IPS-18c (cell line): Measurements from ENCODE around the gene COPS8.

Experiments
- H3K4me3 ChIP-seq: 2 replicates; pipeline ENCODE4 v1.7.0; 2013; ENCODE audit warnings: low read depth, mild to moderate bottlenecking, low read length, moderate library complexity; ENCODE audit not compliant: insufficient read depth
- H3K9me3 ChIP-seq: one replicate; pipeline ENCODE4 v1.6.1; 2013; ENCODE audit warnings: mild to moderate bottlenecking, low read length, moderate library complexity; ENCODE audit not compliant: control insufficient read depth, insufficient read depth

The COPS8 gene

DNA sequence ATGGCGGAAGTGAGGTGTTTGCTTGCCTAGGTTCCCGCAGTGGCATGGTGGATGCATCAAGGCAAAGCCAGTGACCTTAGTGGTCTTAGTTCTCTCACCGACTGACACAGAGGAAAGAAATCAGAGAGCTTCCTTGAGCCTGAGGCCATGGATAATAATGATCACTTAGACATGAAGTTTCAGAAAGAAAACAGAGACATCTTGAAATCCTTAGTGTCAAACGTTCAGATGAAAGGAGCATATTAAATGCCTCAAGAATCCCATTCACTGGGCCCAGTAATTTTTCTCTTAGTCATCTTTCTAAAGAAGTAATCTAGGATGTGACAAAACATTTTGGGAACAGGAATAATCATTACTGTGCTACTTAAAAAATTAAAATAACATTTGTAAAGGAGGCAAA lies 35.2 kb downstream of the COPS8 start:
- H3K4me3 ChIP-seq, result no peak overlapping the region

DNA sequence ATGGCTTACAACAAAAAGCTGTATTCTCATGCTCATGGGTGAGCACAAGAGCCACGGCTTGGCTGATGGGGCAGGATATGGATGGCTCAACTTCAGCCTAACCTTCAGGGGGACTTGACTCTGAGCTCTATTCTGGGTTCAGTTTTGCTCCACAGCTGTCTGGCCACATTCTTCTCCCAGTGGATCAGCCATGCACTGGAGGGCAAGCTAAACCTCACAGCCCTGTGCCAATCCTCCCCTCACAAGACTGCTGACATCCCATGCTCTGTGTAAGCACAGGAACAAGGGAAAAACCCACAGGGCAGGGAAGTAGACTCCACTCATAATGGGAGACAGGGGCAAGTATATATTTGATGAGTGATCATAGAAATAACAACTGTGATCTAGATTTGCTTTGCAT lies 35.6 kb downstream of the COPS8 start:
- no peaks in the 10 kb centered on the region for H3K9me3 ChIP-seq
- H3K4me3 ChIP-seq, result no peak overlapping the region

More for the DNA sequence above, 35.2 kb downstream of the COPS8 start:
- H3K9me3 ChIP-seq, result no peaks in the 10 kb centered on the region

DNA sequence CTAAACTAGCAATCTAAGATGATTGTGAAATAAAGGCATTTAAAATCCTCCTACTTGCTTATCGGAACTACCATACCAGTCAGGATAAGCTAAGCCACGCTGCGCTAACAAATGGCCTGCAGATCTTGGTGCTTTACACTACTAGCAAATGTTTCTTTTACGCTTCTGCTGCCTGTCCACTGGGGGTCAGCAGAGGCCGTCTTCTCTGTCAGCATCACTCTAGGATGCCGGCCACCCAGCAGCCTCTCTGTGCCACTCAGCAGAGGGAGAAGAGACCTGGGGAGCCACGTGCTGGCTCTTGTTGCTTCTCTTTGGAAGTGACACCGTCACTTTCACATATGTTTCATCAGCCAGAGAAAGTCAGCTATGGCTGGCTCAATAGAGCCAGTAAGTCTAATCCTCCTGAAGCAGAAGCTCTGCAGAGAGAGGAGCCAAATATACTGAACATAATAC lies 36.6 kb downstream of the COPS8 start:
- H3K9me3 ChIP-seq, result no peaks in the 10 kb centered on the region
- no peak overlapping the region for H3K4me3 ChIP-seq

DNA sequence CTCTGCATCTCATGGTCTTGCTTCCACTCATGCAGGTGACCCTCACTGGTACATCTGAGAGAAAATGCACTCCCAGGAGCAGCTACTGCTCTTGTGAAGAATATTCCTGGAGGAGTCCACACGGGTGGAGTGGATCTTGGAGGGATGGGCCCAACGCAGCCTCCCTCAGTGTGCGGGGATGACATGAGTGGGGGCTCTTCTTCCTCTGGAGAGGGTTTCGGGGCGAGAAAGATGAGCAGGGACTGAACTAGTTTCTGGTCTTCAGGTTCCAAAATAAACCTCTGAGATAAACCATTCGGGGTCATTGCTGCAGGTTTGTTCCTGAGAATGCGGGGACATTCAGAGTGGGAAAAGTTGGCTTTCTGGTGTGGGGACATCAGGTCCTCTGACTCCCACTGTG lies 39.1 kb downstream of the COPS8 start:
- no peaks in the 10 kb centered on the region for H3K9me3 ChIP-seq
- no peak overlapping the region for H3K4me3 ChIP-seq

DNA sequence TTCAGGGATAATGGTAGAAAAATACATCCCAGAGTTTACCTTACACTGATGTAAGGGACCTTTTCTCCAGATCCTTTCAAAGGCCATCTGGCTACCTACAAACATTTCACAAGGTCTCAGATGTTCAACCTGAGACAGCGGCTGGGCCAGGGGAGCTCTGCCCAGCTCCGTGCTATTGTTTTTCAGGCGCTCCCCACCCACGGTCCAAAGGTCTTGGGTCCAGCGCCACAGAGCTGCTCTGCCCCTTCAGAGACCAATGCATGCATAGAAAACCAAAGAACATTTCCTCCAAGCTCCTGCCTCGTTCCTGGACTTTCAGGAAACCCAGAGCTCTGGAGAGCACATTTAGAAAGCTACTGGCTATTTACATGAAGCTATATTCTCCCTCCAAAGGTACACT lies 40.3 kb downstream of the COPS8 start:
- Histone ChIP-seq H3K4me3 (no peak overlapping the region), H3K9me3 (no peaks in the 10 kb centered on the region)

DNA sequence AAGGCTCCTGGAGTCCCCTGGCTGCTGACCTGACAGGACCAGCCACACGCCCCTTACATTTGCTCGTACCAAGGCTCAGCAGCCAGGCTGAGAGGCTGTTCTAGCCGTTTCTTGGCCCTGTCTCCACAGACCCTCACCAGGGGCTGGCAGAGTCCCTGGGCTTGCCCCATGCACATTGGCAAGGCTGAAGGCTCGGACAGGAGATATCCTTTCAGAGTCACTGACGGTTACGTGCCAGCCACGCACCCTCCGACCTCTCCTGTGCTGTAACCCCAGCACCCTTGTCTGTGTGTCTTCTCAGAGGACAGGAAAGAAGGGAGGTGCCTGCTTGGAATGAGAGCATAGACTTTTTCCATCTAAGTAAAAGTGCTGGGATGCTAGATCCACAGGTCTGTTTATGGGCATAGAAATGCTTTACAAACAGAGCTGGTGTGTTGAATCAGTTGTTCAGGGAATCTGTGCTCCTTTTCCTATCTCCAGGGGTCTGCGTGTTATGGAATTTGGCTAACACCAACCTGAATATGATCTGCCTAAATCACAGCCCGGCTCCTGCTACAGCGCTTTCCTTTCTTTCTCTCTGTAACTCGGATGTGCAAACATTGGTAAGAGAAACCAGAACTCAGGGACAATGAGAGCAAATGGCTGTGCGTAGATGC lies 41.0 kb downstream of the COPS8 start:
- Histone ChIP-seq H3K4me3 (no peak overlapping the region), H3K9me3 (no peaks in the 10 kb centered on the region)

DNA sequence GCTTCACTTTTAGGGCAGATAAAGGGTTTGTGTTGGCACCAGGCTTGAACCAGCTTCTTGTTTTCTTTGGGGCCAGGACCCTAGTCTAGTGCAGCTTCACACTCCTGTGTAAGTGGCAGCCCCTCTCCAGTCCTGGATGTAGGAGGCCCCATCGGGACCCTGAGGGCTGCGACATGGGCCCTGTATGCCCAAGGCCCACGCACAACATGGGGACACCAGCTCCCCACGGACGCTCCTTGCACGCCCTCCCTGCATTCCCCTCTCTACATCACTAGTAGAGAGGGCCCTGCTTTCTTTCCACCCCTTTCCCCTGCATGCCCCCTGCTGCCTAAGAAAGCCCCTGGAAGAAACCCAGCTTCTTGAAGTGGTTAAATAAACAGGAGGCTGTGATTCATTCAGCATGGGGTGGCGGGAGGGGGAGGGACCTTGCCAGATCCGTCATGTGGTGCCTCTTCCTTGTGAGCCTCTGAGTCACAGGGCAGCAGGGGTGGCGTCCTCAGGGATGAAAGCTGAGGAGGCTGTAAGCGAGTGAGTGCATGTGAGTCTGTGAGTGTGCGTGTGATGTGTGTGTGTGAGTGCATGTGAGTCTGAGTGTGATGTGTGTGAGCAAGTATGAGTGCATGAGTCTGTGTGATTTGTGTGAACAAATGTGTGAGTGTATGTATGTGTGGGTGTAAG lies 42.5 kb downstream of the COPS8 start:
- H3K9me3 ChIP-seq, result no peaks in the 10 kb centered on the region
- no peak overlapping the region for H3K4me3 ChIP-seq

DNA sequence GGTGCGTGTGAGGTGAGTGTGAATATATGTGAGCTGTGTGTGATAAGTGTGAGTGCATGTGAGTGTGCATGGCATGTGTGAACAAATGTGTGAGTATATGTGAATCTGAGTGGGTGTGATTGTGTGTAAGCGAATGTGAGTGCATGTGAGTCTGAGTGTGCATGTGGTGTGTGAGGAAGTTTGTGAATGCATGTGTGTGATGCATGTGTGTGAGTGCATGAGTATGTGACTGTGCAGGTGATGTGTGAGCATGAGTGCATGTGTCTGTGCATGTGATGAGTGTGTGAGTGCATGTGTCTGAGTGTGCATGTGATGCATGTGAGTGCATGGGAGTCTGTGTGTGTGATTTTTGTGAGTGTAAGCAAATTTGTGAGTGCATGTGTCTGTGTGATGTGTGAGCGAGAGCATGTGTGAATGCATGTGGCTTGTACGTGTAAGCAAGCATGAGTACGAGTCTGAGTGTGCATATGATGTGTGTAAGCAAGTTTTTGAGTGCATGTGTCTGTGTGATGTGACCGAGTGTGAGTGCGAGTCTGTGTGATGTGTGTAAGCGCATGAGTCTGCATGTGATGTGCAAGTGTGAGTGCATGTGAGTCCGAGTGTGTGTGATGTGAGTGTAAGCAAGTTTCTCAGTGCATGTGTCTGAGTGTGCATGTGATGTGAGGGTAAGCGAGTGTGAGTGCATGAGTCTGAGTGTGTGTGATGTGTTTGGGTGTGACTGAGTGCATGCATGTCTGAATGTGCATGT lies 43.3 kb downstream of the COPS8 start:
- H3K4me3 ChIP-seq, result no peak overlapping the region
- H3K9me3 ChIP-seq, result no peaks in the 10 kb centered on the region

DNA sequence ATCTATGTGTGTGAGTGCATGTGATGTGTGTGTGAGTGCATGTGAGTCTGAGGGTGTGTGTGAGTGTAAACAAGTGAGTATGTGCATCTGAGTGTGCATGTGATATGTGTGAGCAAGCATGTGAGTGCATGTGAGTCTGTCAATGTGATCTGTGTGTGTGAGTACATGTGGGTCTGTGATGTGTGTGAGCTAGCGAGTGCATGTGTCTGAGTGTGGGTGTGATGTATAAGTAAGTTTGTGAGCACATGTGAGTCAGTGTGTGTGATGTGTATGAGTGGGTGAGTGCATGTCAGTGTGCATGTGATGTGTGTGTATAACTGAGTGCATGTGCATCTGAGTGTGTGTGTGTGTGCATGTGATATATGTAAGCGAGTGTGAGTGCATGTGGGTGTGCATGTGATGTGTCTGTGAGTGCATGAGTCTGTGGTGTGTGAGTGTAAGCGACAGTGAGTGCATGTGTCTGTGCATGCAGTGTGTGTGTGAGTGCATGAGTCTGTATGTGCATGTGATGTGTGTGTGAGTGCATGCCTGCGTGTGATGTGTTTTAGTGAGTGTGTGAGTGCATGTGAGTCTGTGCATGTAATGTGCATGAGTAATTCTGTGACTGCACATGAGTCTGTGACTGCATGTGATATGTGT lies 44.1 kb downstream of the COPS8 start:
- Histone ChIP-seq H3K4me3 (no peak overlapping the region), H3K9me3 (no peaks in the 10 kb centered on the region)

DNA sequence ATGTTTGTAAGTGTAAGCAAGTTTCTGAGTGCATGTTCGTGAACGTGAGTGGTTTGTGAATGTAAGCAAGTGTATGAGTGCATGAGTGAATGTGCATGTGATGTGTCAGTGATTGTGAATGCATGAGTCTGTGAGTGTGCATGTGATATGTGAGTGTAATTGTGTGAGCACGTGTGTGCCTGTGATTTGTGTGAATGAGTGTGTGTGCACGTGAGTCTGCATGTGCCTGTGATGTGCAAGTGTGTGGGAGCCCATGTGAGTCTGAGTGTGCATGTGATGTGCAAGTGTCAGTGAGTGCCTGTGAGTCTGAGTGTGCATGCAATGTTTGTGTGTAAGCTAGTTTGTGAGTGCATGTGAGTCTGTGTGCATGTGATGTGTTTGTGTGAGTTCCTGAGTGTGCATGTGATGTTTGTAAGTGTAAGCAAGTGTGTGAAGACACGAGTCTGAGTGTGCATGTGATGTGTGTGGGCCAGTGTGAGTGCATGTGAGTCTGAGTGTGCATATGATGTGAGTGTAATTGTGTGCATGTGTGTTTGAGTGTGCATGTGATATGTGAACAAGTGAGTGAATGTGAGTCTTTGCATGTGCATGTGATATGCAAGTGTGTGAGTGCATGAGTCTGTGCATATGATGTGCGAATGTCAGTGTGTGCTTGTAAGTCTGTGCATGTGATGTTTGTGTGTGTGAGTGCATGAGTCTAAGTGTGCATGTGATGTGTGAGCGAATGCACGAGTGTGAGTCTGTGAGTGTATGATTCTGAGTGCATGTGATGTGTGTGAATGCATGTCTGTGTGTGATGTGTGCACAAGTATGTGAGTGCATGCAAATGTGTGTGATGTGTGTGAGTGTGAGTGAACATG lies 45.1 kb downstream of the COPS8 start:
- Histone ChIP-seq H3K4me3 (no peak overlapping the region), H3K9me3 (no peaks in the 10 kb centered on the region)

DNA sequence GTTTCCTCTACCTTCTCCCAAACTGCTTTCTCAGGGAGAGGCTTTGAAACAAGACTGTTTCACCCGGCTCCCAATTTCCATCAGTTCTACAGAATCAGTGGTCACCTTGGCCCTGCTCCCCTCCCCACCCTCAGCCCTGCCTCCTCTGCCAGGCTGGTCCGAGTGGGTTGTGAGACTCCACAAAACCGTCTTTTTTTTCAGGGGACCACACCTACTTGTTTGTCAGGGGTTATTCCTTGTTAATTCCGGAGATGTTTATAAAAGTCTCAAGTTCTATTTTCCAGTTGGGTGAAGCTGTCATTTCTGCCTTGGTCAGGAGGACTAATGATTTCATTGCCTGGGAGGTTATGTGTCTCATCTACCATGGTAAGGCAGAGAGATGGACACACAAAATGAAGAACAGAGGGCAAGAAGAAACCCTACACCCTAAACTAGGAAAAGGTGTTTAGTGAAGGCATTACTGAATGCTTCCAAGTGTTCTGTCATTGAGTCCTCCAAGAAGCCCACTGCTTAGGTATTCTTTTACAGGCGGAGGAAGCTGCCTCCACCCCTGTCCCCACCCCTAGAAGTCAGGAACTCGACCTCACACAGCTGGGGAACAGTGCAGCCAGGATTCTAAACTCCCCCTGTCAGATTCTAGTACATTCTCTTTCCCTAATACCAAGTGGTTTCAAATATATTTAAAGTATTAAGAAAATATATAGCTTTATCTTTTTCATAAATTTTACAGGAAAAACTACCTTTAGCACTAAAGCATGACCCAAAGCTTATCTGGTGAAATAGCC lies 46.3 kb downstream of the COPS8 start:
- no peaks in the 10 kb centered on the region for H3K9me3 ChIP-seq
- no peak overlapping the region for H3K4me3 ChIP-seq

DNA sequence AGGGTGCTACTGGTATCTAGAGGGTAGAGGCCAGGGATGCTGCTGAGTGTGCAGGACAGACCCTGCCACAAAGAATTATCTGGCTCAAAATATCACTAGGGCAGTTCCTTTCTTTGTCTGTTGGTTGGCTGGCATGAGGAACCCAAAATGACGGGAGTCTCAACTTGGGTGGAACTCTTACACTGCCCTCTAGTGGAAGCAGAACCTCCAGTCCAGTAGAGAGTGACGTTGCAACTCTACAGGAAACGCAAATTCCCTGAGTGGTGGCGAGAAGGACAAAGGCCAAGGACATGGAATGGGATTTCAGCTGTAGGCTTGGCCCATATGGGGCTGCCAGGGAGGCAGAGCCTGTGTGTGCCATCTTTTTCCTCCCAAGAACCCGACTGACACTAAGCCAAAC lies 47.1 kb downstream of the COPS8 start:
- no peak overlapping the region for H3K4me3 ChIP-seq
- no peaks in the 10 kb centered on the region for H3K9me3 ChIP-seq

DNA sequence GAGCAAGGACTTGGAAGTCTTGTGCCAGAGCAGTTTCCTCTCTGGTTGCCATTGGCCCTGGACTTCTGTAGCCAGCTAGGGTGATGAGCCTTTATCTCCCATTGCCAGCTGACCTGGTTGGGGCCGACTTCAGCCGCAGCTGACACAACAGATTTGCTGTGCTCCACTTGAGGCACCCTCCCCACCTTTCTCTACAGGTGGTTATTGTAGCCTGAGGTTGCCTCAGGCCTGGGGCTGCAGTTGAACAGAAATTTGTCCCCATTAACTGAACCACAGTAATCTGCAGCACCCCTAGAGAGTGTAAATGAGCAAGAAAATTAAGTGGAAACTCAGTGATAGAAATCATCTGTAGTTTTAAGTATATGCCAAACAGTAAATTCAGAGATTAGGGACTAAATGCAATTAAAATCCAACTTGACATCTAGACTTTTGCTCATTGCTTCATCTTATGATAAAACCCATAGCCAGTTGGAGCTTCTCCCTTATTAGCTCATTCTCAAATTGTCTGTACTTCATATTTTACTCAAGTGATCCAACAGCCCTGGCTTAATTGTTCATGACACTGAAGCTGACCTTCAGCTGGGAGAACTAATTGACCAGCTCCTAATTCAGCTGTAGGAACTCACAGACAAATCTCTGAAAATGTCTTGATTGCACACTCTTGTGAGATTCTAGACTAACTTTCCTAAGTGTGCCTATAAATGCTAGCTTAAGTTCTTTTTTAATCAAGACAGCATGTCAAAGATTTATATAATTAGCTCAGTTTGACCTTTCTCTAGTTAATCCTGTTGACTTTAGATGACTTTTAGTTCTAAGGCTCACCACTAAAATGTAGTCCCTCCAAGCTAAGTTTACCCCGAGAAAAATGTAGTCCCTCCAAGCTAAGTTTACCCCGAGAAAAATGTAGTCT lies 48.9 kb downstream of the COPS8 start:
- Histone ChIP-seq H3K9me3 (no peaks in the 10 kb centered on the region), H3K4me3 (no peak overlapping the region)

DNA sequence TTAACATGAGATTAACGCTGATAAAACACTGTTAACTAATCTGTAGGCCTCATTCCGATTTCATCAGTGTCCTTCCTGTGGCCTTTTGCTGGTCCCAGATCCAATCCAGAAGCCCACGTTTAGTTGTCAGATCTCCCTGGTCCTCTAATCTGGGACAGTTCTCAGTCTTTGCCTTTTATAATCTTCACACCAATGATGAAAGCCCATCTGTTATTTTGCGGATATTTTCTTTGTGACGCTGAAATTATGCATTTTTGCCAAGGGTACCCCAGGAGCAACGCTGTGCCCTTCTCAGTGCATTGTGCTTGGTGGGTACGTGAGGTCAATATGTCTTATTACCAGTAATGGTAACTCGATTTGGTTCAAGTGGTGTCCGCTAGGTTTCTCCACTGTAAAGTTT lies 51.1 kb downstream of the COPS8 start:
- H3K9me3 ChIP-seq, result no peaks in the 10 kb centered on the region
- no peak overlapping the region for H3K4me3 ChIP-seq

DNA sequence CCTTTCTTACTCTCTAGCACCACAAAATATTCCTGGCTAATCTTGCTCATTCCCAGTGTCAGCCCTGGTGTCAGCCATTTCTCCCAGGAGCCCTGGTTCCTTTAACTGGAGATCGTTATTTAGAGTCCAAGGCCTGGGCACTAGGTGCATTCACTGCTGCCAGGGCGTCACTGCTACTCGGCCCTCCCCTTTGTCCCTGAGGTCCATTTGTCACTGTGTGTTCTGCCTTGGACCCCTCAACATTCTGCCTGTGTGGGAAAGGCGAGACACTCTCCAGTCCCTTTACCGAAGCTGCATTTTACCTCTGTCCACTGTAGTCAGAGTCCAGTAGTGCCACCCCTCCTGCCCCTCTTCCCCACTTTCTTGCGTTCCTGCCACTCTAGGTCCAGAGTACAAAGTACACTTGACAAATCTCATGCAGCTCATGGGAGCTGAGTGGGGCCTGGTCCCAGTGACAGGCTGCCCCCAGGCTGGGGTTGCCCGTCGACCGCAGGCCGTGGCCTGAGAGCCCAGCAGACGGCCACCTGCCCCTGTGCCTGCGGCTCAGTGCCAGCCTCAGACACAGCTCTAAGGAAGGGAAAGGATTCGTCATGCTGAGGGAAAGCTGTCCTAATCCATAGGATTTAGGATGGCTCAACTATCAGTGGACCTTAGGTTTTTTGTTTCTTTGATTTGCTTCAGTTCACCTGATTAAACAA lies 52.1 kb downstream of the COPS8 start:
- no peak overlapping the region for H3K4me3 ChIP-seq
- no peaks in the 10 kb centered on the region for H3K9me3 ChIP-seq
